ENCODE measurements around the gene SLC35A3. TPM values are rescaled to one million over a fixed set of nuclear protein-coding genes. Genes with fewer than 3 reads are reported as not detected.

SLC35A3 gene
- total RNA-seq, 3 donors from 2014 or later, result 86.2 to 205 (median 159) TPM

DNA sequence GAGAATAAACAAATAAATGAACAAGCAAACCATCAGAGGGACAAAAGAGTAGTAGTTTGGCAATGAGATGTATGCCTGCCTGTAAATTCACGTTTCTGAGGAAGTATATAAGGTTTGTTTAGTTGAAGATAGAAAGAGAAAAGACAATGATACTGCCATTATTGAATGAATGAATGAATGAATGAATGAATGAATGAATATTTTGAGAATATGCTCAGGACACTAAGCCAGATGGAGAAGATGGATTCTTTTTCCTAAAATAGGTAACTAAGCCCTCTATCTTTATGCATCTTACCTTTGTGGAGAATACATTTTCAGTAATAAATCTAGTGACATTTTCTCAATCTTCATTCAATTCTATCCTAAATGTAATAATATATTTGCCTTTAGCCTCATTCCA is 49.4 kb downstream of the SLC35A3 start:
- Histone ChIP-seq H3K36me3 (ENCODE audit: low read depth) (no peaks in the 10 kb centered on the region), H3K4me1 (ENCODE audit: low read depth) (no peaks in the 10 kb centered on the region), H3K9me3 (no peaks in the 10 kb centered on the region), H3K4me3 (no peak overlapping the region)
- intact Hi-C loops (cut with DNase I, micrococcal nuclease), result no loop called here
- no peak for DNase-seq
- ATAC-seq, result no peak
- TF ChIP-seq, protein P1, sequence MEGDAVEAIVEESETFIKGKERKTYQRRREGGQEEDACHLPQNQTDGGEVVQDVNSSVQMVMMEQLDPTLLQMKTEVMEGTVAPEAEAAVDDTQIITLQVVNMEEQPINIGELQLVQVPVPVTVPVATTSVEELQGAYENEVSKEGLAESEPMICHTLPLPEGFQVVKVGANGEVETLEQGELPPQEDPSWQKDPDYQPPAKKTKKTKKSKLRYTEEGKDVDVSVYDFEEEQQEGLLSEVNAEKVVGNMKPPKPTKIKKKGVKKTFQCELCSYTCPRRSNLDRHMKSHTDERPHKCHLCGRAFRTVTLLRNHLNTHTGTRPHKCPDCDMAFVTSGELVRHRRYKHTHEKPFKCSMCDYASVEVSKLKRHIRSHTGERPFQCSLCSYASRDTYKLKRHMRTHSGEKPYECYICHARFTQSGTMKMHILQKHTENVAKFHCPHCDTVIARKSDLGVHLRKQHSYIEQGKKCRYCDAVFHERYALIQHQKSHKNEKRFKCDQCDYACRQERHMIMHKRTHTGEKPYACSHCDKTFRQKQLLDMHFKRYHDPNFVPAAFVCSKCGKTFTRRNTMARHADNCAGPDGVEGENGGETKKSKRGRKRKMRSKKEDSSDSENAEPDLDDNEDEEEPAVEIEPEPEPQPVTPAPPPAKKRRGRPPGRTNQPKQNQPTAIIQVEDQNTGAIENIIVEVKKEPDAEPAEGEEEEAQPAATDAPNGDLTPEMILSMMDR (IDR thresholded peaks at IDR 0.05), result no peak

DNA sequence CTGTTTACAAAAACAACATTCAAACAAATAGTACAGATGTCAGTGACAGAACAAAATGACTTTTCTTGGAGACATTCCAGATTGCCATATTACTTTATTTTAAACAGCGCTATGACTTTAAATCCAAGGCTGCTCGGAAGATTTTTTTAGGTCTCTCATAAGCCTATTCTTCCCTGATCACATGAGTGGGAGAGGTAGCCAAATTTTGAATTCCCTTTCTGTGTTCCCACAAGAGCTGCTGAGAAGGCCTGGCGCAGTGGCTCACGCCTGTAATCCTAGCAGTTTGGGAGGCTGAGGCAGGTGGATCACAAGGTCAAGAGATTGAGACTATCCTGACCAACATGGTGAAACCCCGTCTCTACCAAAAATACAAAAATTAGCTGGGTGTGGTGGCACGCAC is 53.7 kb downstream of the SLC35A3 start:
- no peak for DNase-seq
- Histone ChIP-seq H3K4me3 (no peak overlapping the region), H3K4me1 (ENCODE audit: low read depth) (no peaks in the 10 kb centered on the region), H3K9me3 (no peaks in the 10 kb centered on the region), H3K36me3 (ENCODE audit: low read depth) (no peaks in the 10 kb centered on the region)
- intact Hi-C loops (cut with DNase I, micrococcal nuclease), result no loop called here
- no peak for ATAC-seq
- TF ChIP-seq, protein P1 (IDR thresholded peaks at IDR 0.05), result no peak

DNA sequence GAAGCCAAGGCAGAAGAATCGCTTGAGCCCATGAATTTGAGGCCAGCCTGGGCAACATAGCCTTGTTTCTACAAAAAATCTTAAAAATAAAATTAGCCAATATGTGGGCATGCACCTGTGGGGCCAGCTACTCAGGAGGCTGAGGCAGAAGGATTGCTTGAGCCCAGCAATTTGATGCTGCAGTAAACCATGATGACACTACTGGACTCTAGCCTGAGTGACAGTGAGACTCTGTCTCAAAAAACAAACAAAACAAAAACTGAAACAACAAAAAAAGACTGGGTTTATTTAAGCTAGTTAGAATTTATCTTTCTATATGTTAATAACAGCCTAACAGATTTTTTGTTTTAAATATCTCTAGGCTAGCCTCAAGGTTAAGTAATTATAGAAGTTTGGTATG is 57.4 kb downstream of the SLC35A3 start:
- Histone ChIP-seq H3K4me1 (ENCODE audit: low read depth) (no peaks in the 10 kb centered on the region), H3K4me3 (no peak overlapping the region), H3K36me3 (ENCODE audit: low read depth) (no peaks in the 10 kb centered on the region), H3K9me3 (no peaks in the 10 kb centered on the region)
- no peak for DNase-seq
- ATAC-seq, result no peak
- intact Hi-C loops (cut with DNase I, micrococcal nuclease), result no loop called here
- TF ChIP-seq, protein P1 (IDR thresholded peaks at IDR 0.05), result no peak

DNA sequence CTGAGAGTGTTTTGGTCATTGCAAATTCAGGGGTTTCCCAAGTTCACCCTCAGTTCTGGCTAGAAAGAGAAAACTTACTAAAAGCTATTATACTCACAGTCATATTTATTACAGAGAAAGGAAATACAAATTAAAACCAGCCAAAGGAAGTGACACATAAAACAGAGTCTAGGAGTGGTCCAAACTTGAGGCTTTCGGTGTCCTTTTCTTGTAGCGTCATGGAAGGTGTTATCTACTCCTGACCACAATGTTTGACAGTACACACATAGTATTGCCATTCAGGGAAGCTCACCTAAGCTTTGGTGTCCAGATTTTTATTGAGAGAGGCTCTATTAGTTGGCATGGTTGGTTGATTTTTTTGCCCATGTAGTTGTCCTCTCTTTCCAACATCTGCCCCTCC is 59.0 kb downstream of the SLC35A3 start:
- H3K36me3 ChIP-seq (ENCODE audit: low read depth), result no peaks in the 10 kb centered on the region
- no peaks in the 10 kb centered on the region for H3K9me3 ChIP-seq
- ATAC-seq (no peak), DNase-seq (no peak)
- TF ChIP-seq, protein P1 (IDR thresholded peaks at IDR 0.05), result no peak
- H3K4me3 ChIP-seq, result no peak overlapping the region
- H3K4me1 ChIP-seq (ENCODE audit: low read depth), result no peaks in the 10 kb centered on the region
- intact Hi-C loops (cut with DNase I, micrococcal nuclease), result no loop called here

DNA sequence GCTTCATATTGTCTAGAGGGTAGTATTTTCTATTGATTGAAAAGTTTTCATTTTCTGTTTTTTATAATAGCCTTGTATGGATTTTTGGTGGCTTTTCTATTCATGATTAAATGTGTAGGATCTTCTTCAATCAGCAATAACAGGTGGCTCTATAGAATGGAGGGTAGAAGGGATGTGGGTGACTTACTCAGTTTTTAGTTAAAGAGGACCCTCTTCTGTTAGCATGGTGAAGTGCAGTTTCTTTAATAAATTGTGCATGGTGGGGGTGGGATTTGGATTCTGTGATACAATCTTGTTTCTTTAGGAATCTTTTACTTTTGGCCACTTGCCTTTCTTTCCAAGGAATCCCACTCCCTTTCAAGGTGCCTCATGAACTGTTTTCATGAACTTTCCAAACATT is 64.7 kb downstream of the SLC35A3 start:
- Histone ChIP-seq H3K9me3 (no peaks in the 10 kb centered on the region), H3K4me3 (no peak overlapping the region), H3K4me1 (ENCODE audit: low read depth) (peaks cover under 1% of the 10 kb centered on the region), H3K36me3 (ENCODE audit: low read depth) (no peaks in the 10 kb centered on the region)
- ATAC-seq, result no peak
- no peak for DNase-seq
- intact Hi-C loops (cut with DNase I, micrococcal nuclease), result no loop called here
- TF ChIP-seq, protein P1 (IDR thresholded peaks at IDR 0.05), result no peak

DNA sequence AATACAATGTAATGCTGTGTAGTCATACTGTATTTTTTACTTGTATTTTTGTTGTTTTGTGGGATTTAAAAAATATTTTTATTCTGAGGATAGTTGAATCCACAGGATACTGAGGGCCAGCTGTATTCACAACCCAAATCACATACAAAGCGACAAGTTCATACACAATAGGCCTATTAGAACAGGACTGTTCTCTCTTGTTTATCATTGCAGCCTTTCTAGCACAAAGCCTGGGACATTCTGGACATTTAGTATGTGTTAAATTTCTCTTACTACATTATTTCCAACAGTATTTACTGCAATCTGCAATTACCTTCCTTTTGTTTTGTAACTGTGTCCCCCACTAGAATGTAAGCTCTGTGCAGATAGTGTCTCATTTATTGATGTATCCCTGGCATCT is 65.4 kb downstream of the SLC35A3 start:
- intact Hi-C loops (cut with DNase I, micrococcal nuclease), result loop anchor here in 1 of 2 donors (5.0 kb wide), 1 partner anchor 63 kb away; no protein-coding TSS in a partner anchor
- peaks cover 8% of the 10 kb centered on the region for H3K4me1 ChIP-seq (ENCODE audit: low read depth)
- H3K36me3 ChIP-seq (ENCODE audit: low read depth), result no peaks in the 10 kb centered on the region
- H3K9me3 ChIP-seq, result no peaks in the 10 kb centered on the region
- ATAC-seq (no peak), DNase-seq (no peak)
- TF ChIP-seq, protein P1 (IDR thresholded peaks at IDR 0.05), result no peak
- no peak overlapping the region for H3K4me3 ChIP-seq
